ENCODE results near the gene PLAGL1.
"Not testable (repeated sequence)": the region's sequence is repeated elsewhere in the genome, so short reads cannot be mapped to it uniquely, and the experiment has no call there.

Gene PLAGL1

GRCh38 chr6:144023216-144023615 lies 15.2 kb upstream of the PLAGL1 start:
- no peak for DNase-seq (ENCODE audit: extremely low read depth, low read depth)
- TF ChIP-seq, protein P1, sequence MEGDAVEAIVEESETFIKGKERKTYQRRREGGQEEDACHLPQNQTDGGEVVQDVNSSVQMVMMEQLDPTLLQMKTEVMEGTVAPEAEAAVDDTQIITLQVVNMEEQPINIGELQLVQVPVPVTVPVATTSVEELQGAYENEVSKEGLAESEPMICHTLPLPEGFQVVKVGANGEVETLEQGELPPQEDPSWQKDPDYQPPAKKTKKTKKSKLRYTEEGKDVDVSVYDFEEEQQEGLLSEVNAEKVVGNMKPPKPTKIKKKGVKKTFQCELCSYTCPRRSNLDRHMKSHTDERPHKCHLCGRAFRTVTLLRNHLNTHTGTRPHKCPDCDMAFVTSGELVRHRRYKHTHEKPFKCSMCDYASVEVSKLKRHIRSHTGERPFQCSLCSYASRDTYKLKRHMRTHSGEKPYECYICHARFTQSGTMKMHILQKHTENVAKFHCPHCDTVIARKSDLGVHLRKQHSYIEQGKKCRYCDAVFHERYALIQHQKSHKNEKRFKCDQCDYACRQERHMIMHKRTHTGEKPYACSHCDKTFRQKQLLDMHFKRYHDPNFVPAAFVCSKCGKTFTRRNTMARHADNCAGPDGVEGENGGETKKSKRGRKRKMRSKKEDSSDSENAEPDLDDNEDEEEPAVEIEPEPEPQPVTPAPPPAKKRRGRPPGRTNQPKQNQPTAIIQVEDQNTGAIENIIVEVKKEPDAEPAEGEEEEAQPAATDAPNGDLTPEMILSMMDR (IDR thresholded peaks at IDR 0.05; ENCODE audit: low read depth, low read length) = no peak

GRCh38 chr6:144019929-144020328 lies 11.9 kb upstream of the PLAGL1 start:
- no peak for DNase-seq (ENCODE audit: extremely low read depth, low read depth)
- TF ChIP-seq, protein P1 (IDR thresholded peaks at IDR 0.05; ENCODE audit: low read depth, low read length) = no peak

GRCh38 chr6:144017166-144018094 lies 9.4 kb upstream of the PLAGL1 start:
- DNase-seq (ENCODE audit: extremely low read depth, low read depth) = no peak
- TF ChIP-seq, protein P1 (IDR thresholded peaks at IDR 0.05; ENCODE audit: low read depth, low read length) = no peak

- peak; percentile 52 for DNase-seq (ENCODE audit: extremely low read depth, low read depth)
- TF ChIP-seq, protein P1 (IDR thresholded peaks at IDR 0.05; ENCODE audit: low read depth, low read length) = peak; percentile 93
These were observed 5.4 kb upstream of the PLAGL1 start for GRCh38 chr6:144013486-144013909.

- DNase-seq (ENCODE audit: extremely low read depth, low read depth) = no peak
- TF ChIP-seq, protein P1 (IDR thresholded peaks at IDR 0.05; ENCODE audit: low read depth, low read length) = no peak
These were observed 4.5 kb upstream of the PLAGL1 start for GRCh38 chr6:144012534-144012933.

DNA sequence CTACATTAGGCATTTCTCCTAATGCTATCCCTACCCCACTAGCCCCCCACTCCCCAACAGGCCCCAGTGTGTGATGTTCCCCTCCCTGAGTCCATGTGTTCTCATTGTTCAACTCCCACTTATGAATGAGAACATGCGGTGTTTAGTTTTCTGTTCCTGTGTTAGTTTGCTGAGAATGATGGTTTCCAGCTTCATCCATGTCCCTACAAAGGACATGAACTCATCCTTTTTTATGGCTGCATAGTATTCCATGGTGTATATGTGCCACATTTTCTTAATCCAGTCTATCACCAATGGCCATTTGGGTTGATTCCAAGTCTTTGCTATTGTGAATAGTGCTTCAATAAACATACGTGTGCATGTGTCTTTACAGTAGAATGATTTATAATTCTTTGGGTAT lies 1.6 kb upstream of the PLAGL1 start:
- not testable (repeated sequence) for DNase-seq (ENCODE audit: extremely low read depth, low read depth)

DNA sequence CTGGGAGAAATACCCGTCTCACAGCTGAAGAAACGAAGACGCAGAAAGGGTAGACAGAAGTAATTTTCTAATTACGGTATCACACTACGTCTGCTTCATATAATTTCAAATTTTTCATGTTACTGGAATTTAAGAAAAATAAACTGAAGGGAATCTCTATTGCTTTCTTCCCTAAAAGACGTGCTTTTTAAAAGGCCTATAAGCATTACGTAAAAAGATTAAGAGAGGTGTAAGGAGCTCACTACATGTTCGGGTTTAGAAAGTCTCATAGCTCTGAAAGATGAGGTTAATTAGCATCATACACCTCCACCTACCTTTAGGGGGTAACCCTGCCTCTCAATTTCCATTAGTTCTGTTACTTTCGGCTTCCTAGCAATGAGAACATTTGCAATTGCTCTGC lies 787 bp upstream of the PLAGL1 start:
- TF ChIP-seq, protein P1 (IDR thresholded peaks at IDR 0.05; ENCODE audit: low read depth, low read length) = no peak
- no peak for DNase-seq (ENCODE audit: extremely low read depth, low read depth)
